Loucy (cell line): ENCODE measurements around the gene LRP3.

Experiments
- CTCF ChIP-seq: fragments of 200-600 bp; sonication (generic); conservative IDR thresholded peaks from 2 replicates; pipeline ENCODE4 v1.5.1; 2014; ENCODE audit warnings: mild to moderate bottlenecking, antibody characterized with exemption, low read length
- EZH2phosphoT487 ChIP-seq: fragments of 200-600 bp; IDR thresholded peaks from 2 replicates; pipeline ENCODE4 v1.6.1; 2018; ENCODE audit warnings: antibody characterized with exemption, mild to moderate bottlenecking, moderate library complexity, borderline replicate concordance

- TF ChIP-seq CTCF = no peak
- TF ChIP-seq EZH2phosphoT487 = no peak
These were observed 56.4 kb downstream of the LRP3 start for GRCh38 chr19:33250500-33250899.
